Activated CD8-positive, alpha-beta T cell treated with anti-CD3 and anti-CD28 coated beads for 36 hours (primary cell): ENCODE measurements around the gene RNF115. TPM values are rescaled to one million over a fixed set of nuclear protein-coding genes. Genes with fewer than 3 reads are reported as not detected.

ENCODE experiments used
- ATAC-seq: fragments of 200-7000 bp; cut with Tn5 transposase; one replicate; pipeline ENCODE4 v1.10.0; 2021; ENCODE audit warnings: mild to moderate bottlenecking, moderate library complexity
- CTCF ChIA-PET: fragments of 350-600 bp; sonication (Branson Sonifier 250); formaldehyde crosslinking; loops from one replicate; lab custom pipeline; 2021; ENCODE audit warnings: antibody characterized with exemption; lab: Charles Lee
- POLR2A ChIA-PET: fragments of 350-600 bp; sonication (Branson Sonifier 250); formaldehyde crosslinking; loops from one replicate; lab custom pipeline; 2021; ENCODE audit warnings: antibody characterized with exemption; lab: Charles Lee
- DNase-seq: peaks from one replicate; pipeline ENCODE4 v3.0.0-alpha.2; 2020
- H3K27ac Mint-ChIP-seq: one replicate; pipeline ENCODE4 v1.8.0; 2021; ENCODE audit warnings: mild to moderate bottlenecking, mixed read lengths
- H3K27me3 Mint-ChIP-seq: one replicate; pipeline ENCODE4 v1.8.0; 2021; ENCODE audit warnings: mixed read lengths
- H3K36me3 Mint-ChIP-seq: one replicate; pipeline ENCODE4 v1.8.0; 2021; ENCODE audit warnings: low read depth, mixed read lengths
- H3K4me1 Mint-ChIP-seq: one replicate; pipeline ENCODE4 v1.8.0; 2021; ENCODE audit warnings: low read depth, mixed read lengths
- H3K4me3 Mint-ChIP-seq: one replicate; pipeline ENCODE4 v1.8.0; 2021; ENCODE audit warnings: mild to moderate bottlenecking, moderate library complexity, mixed read lengths
- H3K9me3 Mint-ChIP-seq: one replicate; pipeline ENCODE4 v1.8.0; 2021; ENCODE audit warnings: mixed read lengths
- intact Hi-C: fragments of 100-400 bp; cut with micrococcal nuclease; formaldehyde crosslinking; loops from one replicate; pipeline ENCODE4 v1.10.0; 2022
- total RNA-seq, 2 experiments: library from RNA; stranded (reverse); gene quantifications; one replicate each; pipeline ENCODE4 v1.2.3, GENCODE V29; 2021
- TF ChIP-seq, protein P1 (sequence below): fragments of 200-600 bp; IDR thresholded peaks from one replicate; pipeline ENCODE4 v1.8.0; 2022; ENCODE audit warnings: antibody characterized with exemption, mild to moderate bottlenecking

Gene RNF115
- total RNA-seq, 2 experiments from 2014 or later, result 12.6 to 13.1 TPM

DNA sequence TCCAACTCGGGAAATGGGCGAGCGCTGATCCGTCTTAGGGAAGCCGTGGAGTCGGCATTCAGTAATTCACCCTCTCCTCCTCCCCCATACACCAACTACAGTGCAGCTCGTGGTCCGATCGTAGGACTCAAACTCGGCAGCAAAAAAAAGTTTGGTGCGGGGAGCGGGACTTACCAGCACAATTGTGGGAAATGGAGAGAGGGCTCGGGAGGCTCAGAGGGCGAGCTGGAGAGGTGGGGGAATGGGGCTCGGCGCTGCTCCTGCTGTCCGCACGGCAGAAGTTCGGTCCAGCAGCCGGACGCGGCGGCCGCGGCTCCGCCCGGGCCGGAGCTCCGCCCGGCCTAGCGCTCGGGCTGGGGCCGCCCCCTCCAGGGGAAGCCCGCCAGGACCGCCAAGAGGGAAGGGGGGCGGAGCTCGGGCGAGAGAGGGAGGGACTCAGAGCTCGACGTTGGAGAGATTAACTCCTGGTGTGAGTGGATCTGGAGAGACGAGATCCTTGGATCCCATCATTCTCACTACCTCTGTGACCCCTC is 35.7 kb upstream of the RNF115 start:
- Mint-ChIP-seq H3K27me3 (no peaks in the 10 kb centered on the region), H3K4me1 (peaks cover 14% of the 10 kb centered on the region), H3K4me3 (peak overlapping the region; percentile 98), H3K9me3 (no peaks in the 10 kb centered on the region), H3K27ac (peak overlapping the region; percentile 86), H3K36me3 (peaks cover 5% of the 10 kb centered on the region)
- POLR2A ChIA-PET, result interaction anchor here (0.9 to 4.6 kb wide), 22 partner anchors 8 to 192 kb away, joined by 3 to 49 read pairs (median 6); partner anchors contain the start of genes HJV, NUDT17, PEX11B and RBM8A
- peak; percentile 73 for ATAC-seq
- DNase-seq, result peak; percentile 87
- CTCF ChIA-PET, result interaction anchor here (0.8 to 12.1 kb wide), 22 partner anchors 8 to 177 kb away, joined by 3 to 231 read pairs (median 4); partner anchors contain the start of genes ANKRD35, ITGA10, LIX1L and NUDT17
- TF ChIP-seq, protein P1, sequence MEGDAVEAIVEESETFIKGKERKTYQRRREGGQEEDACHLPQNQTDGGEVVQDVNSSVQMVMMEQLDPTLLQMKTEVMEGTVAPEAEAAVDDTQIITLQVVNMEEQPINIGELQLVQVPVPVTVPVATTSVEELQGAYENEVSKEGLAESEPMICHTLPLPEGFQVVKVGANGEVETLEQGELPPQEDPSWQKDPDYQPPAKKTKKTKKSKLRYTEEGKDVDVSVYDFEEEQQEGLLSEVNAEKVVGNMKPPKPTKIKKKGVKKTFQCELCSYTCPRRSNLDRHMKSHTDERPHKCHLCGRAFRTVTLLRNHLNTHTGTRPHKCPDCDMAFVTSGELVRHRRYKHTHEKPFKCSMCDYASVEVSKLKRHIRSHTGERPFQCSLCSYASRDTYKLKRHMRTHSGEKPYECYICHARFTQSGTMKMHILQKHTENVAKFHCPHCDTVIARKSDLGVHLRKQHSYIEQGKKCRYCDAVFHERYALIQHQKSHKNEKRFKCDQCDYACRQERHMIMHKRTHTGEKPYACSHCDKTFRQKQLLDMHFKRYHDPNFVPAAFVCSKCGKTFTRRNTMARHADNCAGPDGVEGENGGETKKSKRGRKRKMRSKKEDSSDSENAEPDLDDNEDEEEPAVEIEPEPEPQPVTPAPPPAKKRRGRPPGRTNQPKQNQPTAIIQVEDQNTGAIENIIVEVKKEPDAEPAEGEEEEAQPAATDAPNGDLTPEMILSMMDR, result no peak
- intact Hi-C loops, result no loop called here

GRCh38 chr1:145858901-145859490 is 35.1 kb upstream of the RNF115 start, which contains the start of gene PIAS3:
Gene PIAS3 (minus strand): TSS chr1:145859081. CDS start chr1:145858990, 91 bp downstream.
- peaks cover 14% of the 10 kb centered on the region for H3K4me1 Mint-ChIP-seq
- peaks cover 8% of the 10 kb centered on the region for H3K36me3 Mint-ChIP-seq
- ChIA-PET POLR2A (interaction anchor here (0.9 to 4.6 kb wide), 21 partner anchors 9 to 193 kb away, joined by 3 to 49 read pairs (median 6); partner anchors contain the start of genes HJV, NUDT17, PEX11B and RBM8A), CTCF (interaction anchor here (0.8 to 12.1 kb wide), 25 partner anchors 9 to 177 kb away, joined by 3 to 231 read pairs (median 4); partner anchors contain the start of genes ANKRD35, ITGA10, LIX1L and NUDT17)
- peak; percentile 87 for ATAC-seq
- TF ChIP-seq, protein P1, result no peak
- H3K4me3 Mint-ChIP-seq, result peak within 1 kb of the TSS; percentile 98
- no peaks in the 10 kb centered on the region for H3K9me3 Mint-ChIP-seq
- DNase-seq, result peak; percentile 92
- intact Hi-C loops, result no loop called here
- H3K27me3 Mint-ChIP-seq, result no peaks in the 10 kb centered on the region
- peak within 1 kb of the TSS; percentile 86 for H3K27ac Mint-ChIP-seq

- TF ChIP-seq, protein P1, result no peak
- H3K4me1 Mint-ChIP-seq, result peaks cover 14% of the 10 kb centered on the region
- peaks cover 8% of the 10 kb centered on the region for H3K36me3 Mint-ChIP-seq
- H3K27ac Mint-ChIP-seq, result peak overlapping the region; percentile 86
- intact Hi-C loops, result no loop called here
- peak; percentile 62 for DNase-seq
- H3K9me3 Mint-ChIP-seq, result no peaks in the 10 kb centered on the region
- peak; percentile 31 for ATAC-seq
- H3K27me3 Mint-ChIP-seq, result no peaks in the 10 kb centered on the region
- CTCF ChIA-PET, result interaction anchor here (0.8 to 12.1 kb wide), 21 partner anchors 10 to 174 kb away, joined by 3 to 231 read pairs (median 4); partner anchors contain the start of genes ANKRD35, ITGA10, LIX1L and NUDT17
- POLR2A ChIA-PET, result interaction anchor here (1.0 to 4.6 kb wide), 20 partner anchors 8 to 194 kb away, joined by 3 to 49 read pairs (median 6); partner anchors contain the start of genes HJV, NUDT17, PEX11B and RBM8A
- H3K4me3 Mint-ChIP-seq, result peak overlapping the region; percentile 98
Measured at GRCh38 chr1:145858238-145858900, 34.5 kb upstream of the RNF115 start.

GRCh38 chr1:145857170-145857569 is 33.3 kb upstream of the RNF115 start:
- ChIA-PET CTCF (interaction anchor here (1.1 to 12.1 kb wide), 9 partner anchors 10 to 151 kb away, joined by 3 to 231 read pairs (median 5); partner anchors contain the start of genes ANKRD35, ITGA10 and NUDT17), POLR2A (interaction anchor here (0.6 to 4.6 kb wide), 6 partner anchors 10 to 195 kb away, joined by 3 to 49 read pairs (median 4); partner anchors contain the start of genes NUDT17 and RBM8A)
- intact Hi-C loops, result no loop called here
- no peak overlapping the region for H3K27ac Mint-ChIP-seq
- peaks cover 10% of the 10 kb centered on the region for H3K36me3 Mint-ChIP-seq
- DNase-seq (no peak), ATAC-seq (no peak)
- H3K4me3 Mint-ChIP-seq, result no peak overlapping the region
- peaks cover 14% of the 10 kb centered on the region for H3K4me1 Mint-ChIP-seq
- TF ChIP-seq, protein P1, result no peak
- H3K27me3 Mint-ChIP-seq, result no peaks in the 10 kb centered on the region
- no peaks in the 10 kb centered on the region for H3K9me3 Mint-ChIP-seq
